Loucy (cell line): ENCODE results near the gene GDPGP1.
A peak's percentile ranks its signal among the peaks of the same experiment; 100 is the strongest.

Source experiments
- H2AFZ ChIP-seq: fragments of 200-600 bp; sonication (generic); 2 replicates; pipeline ENCODE4 v1.6.0; 2016; ENCODE audit warnings: antibody characterized with exemption, mild to moderate bottlenecking, low read length, moderate library complexity
- H3F3A ChIP-seq: fragments of 200-600 bp; 2 replicates; pipeline ENCODE4 v1.6.0; 2016; ENCODE audit warnings: antibody characterized with exemption, low read depth, mild to moderate bottlenecking
- H3K27me3 ChIP-seq: fragments of 200-600 bp; sonication (generic); 2 replicates; pipeline ENCODE4 v1.6.1; 2014; ENCODE audit warnings: low read length, mild to moderate bottlenecking; ENCODE audit not compliant: insufficient read depth, poor library complexity, severe bottlenecking
- H3K36me3 ChIP-seq: fragments of 200-600 bp; sonication (generic); 2 replicates; pipeline ENCODE4 v1.6.1; 2016; ENCODE audit warnings: low read length; ENCODE audit not compliant: insufficient read depth
- H3K4me1 ChIP-seq: fragments of 200-600 bp; sonication (generic); 2 replicates; pipeline ENCODE4 v1.5.1; 2014; ENCODE audit warnings: low read length, mild to moderate bottlenecking; ENCODE audit not compliant: insufficient read depth, poor library complexity, severe bottlenecking
- H3K4me2 ChIP-seq: fragments of 200-600 bp; sonication (generic); 2 replicates; pipeline ENCODE4 v1.6.0; 2014; ENCODE audit warnings: antibody characterized with exemption, low read length, low read depth, mild to moderate bottlenecking; ENCODE audit not compliant: poor library complexity, severe bottlenecking
- H3K4me3 ChIP-seq: fragments of 200-600 bp; sonication (generic); 2 replicates; pipeline ENCODE4 v1.5.1; 2014; ENCODE audit warnings: low read length, mild to moderate bottlenecking, mixed read lengths; ENCODE audit not compliant: poor library complexity, severe bottlenecking
- H3K79me2 ChIP-seq: fragments of 200-600 bp; sonication (generic); 2 replicates; pipeline ENCODE4 v1.6.1; 2014; ENCODE audit warnings: low read length; ENCODE audit not compliant: insufficient read depth
- H3K9ac ChIP-seq: fragments of 200-600 bp; sonication (generic); 2 replicates; pipeline ENCODE4 v1.6.0; 2014; ENCODE audit warnings: mild to moderate bottlenecking, low read depth, low read length, moderate library complexity; ENCODE audit not compliant: poor library complexity, severe bottlenecking
- H3K9me2 ChIP-seq: fragments of 200-600 bp; sonication (generic); replicated peaks from 2 replicates; pipeline ENCODE4 v1.6.1; 2016; ENCODE audit warnings: low read depth, low read length, mixed read lengths
- H3K9me3 ChIP-seq: fragments of 200-600 bp; sonication (generic); 2 replicates; pipeline ENCODE4 v1.6.1; 2014; ENCODE audit warnings: mild to moderate bottlenecking, antibody characterized with exemption, low read length, low read depth; ENCODE audit not compliant: insufficient read depth
- H4K20me1 ChIP-seq: fragments of 200-600 bp; sonication (generic); 2 replicates; pipeline ENCODE4 v1.6.0; 2014; ENCODE audit warnings: antibody characterized with exemption, low read length, mild to moderate bottlenecking; ENCODE audit not compliant: insufficient read depth, poor library complexity, severe bottlenecking
- EZH2phosphoT487 ChIP-seq: fragments of 200-600 bp; IDR thresholded peaks from 2 replicates; pipeline ENCODE4 v1.6.1; 2018; ENCODE audit warnings: antibody characterized with exemption, mild to moderate bottlenecking, moderate library complexity, borderline replicate concordance
- TF ChIP-seq, protein P1 (sequence below): fragments of 200-600 bp; sonication (generic); conservative IDR thresholded peaks from 2 replicates; pipeline ENCODE4 v1.5.1; 2014; ENCODE audit warnings: mild to moderate bottlenecking, antibody characterized with exemption, low read length

The GDPGP1 gene

DNA sequence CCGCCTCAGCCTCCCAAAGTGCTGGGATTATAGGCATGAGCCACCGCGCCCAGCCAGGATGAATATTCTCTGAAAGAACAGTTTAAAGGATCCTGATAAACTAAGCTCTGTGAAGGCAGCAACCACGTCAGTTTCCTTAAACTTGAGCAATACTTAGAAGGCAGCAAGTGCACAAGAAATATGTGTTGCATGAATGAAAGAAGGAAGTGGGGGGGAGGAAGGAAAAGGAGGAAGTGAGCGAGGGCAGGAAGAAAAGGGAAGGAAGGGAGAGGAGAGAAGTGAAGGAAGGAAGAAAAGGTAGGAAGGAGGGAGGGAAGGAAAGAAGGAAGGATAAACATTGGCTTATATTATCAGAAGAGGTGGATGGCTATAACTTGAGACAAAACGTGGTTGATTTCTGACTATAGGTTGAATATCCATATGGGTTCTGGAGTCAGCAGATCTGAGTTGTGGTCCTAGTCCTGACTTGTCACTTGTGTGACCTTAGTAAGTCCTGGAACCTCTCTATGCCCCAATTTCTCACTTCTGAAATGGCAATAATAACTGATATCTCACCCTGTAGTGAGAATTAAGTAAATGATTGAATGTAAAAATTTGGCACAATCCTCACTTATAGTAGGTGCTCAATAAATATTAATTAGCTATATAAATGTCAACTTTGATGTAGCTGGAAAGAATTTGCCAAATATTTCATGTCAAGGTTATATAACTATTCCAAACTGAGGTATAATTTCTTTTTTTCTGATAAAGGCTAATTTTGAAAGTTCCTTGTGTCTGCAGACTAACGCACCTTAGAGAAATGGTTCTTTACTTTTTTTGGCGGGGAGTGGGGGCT is 44.9 kb upstream of the GDPGP1 start:
- Histone ChIP-seq H3K9me2 (no peaks in the 10 kb centered on the region), H3K36me3 (no peaks in the 10 kb centered on the region), H3K4me1 (peaks cover 39% of the 10 kb centered on the region), H3K27me3 (no peaks in the 10 kb centered on the region), H3K79me2 (no peaks in the 10 kb centered on the region), H3F3A (no peaks in the 10 kb centered on the region), H3K4me2 (no peak overlapping the region), H3K9ac (no peak overlapping the region), H4K20me1 (no peaks in the 10 kb centered on the region), H3K4me3 (no peak overlapping the region), H2AFZ (0 out of 2 replicates have a peak overlapping the region, but pooled peaks have one; percentile 35), H3K9me3 (no peaks in the 10 kb centered on the region)
- TF ChIP-seq EZH2phosphoT487 = no peak
- TF ChIP-seq, protein P1, sequence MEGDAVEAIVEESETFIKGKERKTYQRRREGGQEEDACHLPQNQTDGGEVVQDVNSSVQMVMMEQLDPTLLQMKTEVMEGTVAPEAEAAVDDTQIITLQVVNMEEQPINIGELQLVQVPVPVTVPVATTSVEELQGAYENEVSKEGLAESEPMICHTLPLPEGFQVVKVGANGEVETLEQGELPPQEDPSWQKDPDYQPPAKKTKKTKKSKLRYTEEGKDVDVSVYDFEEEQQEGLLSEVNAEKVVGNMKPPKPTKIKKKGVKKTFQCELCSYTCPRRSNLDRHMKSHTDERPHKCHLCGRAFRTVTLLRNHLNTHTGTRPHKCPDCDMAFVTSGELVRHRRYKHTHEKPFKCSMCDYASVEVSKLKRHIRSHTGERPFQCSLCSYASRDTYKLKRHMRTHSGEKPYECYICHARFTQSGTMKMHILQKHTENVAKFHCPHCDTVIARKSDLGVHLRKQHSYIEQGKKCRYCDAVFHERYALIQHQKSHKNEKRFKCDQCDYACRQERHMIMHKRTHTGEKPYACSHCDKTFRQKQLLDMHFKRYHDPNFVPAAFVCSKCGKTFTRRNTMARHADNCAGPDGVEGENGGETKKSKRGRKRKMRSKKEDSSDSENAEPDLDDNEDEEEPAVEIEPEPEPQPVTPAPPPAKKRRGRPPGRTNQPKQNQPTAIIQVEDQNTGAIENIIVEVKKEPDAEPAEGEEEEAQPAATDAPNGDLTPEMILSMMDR = no peak

- Histone ChIP-seq H3F3A (no peaks in the 10 kb centered on the region), H3K4me1 (peaks cover 42% of the 10 kb centered on the region), H3K4me3 (no peak overlapping the region), H4K20me1 (no peaks in the 10 kb centered on the region), H3K36me3 (no peaks in the 10 kb centered on the region), H3K4me2 (no peak overlapping the region), H2AFZ (peak overlapping the region; percentile 35; the same call in 1 of the 2 replicates), H3K9me3 (no peaks in the 10 kb centered on the region), H3K9ac (no peak overlapping the region), H3K27me3 (no peaks in the 10 kb centered on the region), H3K9me2 (no peaks in the 10 kb centered on the region), H3K79me2 (no peaks in the 10 kb centered on the region)
- no peak for TF ChIP-seq EZH2phosphoT487
- TF ChIP-seq, protein P1 = no peak
Observed at GRCh38 chr15:90189781-90190467, 44.1 kb upstream of the GDPGP1 start.

- Histone ChIP-seq H3K4me2 (no peak overlapping the region), H3K27me3 (no peaks in the 10 kb centered on the region), H3K79me2 (no peaks in the 10 kb centered on the region), H3K36me3 (no peaks in the 10 kb centered on the region), H3K9ac (peak overlapping the region; percentile 56), H3K4me3 (no peak overlapping the region), H3K4me1 (peaks cover 43% of the 10 kb centered on the region), H2AFZ (no peak overlapping the region), H3F3A (no peaks in the 10 kb centered on the region), H3K9me3 (no peaks in the 10 kb centered on the region), H3K9me2 (no peaks in the 10 kb centered on the region), H4K20me1 (no peaks in the 10 kb centered on the region)
- TF ChIP-seq, protein P1 = no peak
- TF ChIP-seq EZH2phosphoT487 = no peak
Observed at GRCh38 chr15:90190606-90191343, 43.2 kb upstream of the GDPGP1 start.
